ENCODE measurements around the gene STYXL1.

DNA sequence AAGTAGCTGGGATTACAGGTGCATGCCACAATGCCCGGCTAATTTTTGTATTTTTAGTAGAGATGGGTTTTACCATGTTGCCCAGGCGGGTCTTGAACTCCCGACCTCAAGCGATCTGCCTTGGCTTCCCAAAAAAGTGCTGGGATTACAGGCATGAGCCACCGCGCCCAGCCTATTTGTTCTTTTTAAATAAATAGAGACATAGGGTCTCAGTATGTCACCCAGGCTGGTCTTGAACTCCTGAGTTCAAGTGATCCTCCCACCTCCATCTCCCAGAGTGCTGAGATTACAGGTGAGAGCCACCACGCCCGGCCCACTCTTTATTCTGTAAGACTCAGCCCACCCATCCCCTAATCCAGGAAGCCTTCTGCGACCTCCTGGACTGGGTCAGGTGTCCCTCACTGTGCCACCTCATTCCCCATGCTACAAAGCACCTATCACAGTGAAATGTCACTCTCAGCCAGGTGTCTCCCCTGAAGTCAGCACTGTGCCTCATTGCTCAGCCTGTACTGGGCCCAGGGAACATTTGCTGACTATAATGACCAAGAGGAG is 56.2 kb downstream of the STYXL1 start:
- TF ChIP-seq, protein P1, sequence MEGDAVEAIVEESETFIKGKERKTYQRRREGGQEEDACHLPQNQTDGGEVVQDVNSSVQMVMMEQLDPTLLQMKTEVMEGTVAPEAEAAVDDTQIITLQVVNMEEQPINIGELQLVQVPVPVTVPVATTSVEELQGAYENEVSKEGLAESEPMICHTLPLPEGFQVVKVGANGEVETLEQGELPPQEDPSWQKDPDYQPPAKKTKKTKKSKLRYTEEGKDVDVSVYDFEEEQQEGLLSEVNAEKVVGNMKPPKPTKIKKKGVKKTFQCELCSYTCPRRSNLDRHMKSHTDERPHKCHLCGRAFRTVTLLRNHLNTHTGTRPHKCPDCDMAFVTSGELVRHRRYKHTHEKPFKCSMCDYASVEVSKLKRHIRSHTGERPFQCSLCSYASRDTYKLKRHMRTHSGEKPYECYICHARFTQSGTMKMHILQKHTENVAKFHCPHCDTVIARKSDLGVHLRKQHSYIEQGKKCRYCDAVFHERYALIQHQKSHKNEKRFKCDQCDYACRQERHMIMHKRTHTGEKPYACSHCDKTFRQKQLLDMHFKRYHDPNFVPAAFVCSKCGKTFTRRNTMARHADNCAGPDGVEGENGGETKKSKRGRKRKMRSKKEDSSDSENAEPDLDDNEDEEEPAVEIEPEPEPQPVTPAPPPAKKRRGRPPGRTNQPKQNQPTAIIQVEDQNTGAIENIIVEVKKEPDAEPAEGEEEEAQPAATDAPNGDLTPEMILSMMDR (conservative IDR thresholded peaks at IDR 0.05 in 1 of 2, IDR thresholded peaks at IDR 0.05 in 1 of 2; ENCODE audit: low read depth in 1 of 2, low read length in 2 of 2): no peak
- TF ChIP-seq EZH2 (IDR thresholded peaks at IDR 0.05; ENCODE audit: low read length, missing control alignments): no peak

All from fibroblast of lung (primary cell).